GM19099 (cell line): ENCODE measurements around the gene RBMS2.
A peak's percentile ranks its signal among the peaks of the same experiment; 100 is the strongest.

ENCODE experiments used
- POLR2A ChIP-seq: IDR thresholded peaks from 3 replicates; pipeline ENCODE4 v1.6.1; 2011; ENCODE audit warnings: low read depth; ENCODE audit not compliant: insufficient read length; ENCODE audit errors: extremely low read depth

RBMS2 gene

DNA sequence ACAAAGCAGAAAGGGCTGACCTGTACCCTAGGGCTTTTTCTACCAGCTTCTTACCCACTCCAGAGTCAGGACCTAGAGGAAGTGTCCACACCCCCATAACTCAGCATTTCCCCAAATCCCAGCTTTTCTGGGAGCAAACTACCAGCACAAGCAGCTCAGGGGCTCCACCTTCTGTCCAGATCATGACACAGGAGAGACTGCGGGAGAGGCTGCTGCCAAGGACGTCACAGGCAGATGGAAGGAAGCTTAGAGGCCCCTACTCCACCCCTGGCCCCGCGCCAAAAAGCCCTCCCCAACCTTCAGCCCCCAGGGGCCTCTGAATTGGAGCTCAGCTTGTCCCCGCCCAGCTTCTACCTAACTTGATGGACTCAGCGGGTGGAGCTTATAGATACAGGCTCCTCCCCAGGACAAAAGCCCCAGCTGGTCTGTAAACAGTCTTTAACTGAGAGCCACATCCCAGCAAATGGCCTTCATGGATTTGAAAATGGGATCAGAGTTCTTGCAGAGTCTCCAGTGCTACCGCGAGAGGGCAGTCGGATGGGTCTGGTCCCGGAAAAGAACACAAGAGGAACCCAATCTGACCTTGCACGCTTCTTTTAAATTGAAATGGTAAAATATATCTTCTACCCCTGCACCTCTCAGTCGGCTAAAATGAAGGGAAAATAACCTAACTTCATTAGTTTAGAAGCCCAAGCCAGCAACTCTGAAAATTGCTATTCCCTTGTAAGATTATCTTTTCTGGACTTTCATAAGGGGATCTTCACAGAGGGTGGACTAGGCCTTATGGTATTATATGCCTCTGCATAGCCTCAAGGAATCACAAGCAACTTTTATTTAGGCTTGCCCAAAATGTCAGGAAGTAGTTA, 115.3 kb downstream of the RBMS2 start:
- TF ChIP-seq POLR2A: peak; percentile 29

DNA sequence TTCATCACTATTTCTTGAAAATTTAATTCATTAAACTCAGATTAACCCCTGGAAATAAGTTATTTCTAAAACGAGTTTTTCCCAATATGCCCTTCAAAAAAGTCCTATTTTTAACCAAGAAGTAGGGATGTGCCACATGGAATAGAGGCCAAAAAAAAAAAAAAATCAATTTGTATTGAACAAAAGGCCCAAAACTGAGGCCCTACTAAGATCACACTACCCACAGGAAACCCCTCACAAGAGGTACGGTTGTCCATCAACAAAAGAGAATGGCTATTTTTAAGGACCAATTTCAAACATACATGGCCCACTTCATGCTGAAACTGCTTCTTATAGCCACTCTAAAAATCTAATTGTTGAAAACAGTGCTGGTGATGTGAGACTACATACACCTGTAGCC, 116.0 kb downstream of the RBMS2 start:
- TF ChIP-seq POLR2A: no peak

DNA sequence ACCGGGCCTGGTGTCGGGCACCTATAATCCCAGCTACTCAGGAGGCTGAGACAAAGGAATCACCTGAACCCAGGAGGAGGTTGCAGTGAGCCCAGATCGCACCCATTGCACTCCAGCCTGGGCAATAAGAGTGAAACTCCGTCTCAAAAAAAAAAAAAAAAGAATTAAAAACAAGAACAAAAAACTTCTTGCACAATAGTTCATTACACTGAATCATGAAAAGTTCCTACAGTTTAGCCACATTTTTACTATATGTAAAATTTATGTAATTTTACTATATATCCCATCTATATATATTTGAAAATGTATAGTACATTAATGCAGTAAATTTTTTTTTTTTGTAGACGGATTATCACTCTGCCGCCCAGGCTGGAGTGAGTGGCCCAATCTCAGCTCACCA, 119.6 kb downstream of the RBMS2 start:
- no peak for TF ChIP-seq POLR2A

DNA sequence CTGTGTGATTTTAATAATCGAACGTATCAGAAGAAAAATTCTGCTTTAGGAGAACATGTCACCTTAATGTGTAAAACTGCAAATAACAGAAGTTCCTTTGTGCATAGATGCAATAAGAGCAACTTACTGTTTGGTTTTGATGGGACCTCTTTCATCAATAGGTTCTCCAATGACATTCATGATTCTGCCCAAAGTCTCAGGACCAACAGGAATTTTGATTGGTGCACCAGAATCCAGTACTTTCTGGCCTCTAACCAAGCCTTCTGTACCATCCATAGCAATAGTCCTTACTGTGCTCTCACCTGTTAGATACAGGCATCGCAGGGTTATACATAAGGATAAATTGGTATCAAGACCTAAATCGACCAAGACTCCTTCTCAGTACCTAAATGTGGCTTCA, 123.0 kb downstream of the RBMS2 start:
- TF ChIP-seq POLR2A: no peak

DNA sequence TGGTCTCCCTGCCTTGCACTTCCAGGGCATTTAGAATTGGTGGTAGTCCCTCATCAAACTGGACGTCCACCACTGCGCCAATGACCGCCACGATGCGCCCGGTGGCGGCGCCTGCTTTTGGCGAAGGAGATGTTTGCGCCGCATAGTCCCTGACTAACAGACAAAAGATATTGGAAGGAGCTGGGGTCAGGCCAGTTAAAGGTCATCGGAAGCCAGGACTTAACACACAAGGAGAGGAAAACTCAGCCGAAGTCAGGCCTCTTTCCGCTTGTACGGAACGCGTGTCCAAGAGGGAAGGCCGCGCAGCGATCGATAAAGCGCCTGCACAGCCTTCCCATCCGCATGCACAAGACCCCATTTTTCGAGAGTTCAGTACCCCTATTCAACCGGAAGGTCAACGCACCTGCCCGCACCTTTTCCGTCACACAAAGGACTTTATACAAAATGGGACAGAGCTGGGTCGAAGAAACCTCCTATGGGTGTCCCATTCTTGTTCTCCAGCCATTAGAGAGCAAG, 123.6 kb downstream of the RBMS2 start:
- TF ChIP-seq POLR2A: no peak
